ENCODE measurements around the gene C3orf18. TPM values are rescaled to one million over a fixed set of nuclear protein-coding genes. Genes with fewer than 3 reads are reported as not detected.

C3orf18 gene
- total and polyA plus RNA-seq, 3 donors from 2014 or later: 14.9 to 28.8 (median 21.0) TPM

GRCh38 chr3:50532062-50532705 is 35.4 kb downstream of the C3orf18 start:
- Histone ChIP-seq H3K36me3 (ENCODE audit: low read depth, missing control alignments) (no peaks in the 10 kb centered on the region), H3K27ac (no peak overlapping the region), H3K4me3 (no peak overlapping the region), H3K4me1 (no peaks in the 10 kb centered on the region), H3K27me3 (no peaks in the 10 kb centered on the region), H3K9me3 (no peaks in the 10 kb centered on the region)
- intact Hi-C loops (cut with DNase I; ENCODE audit: low total_unique reads): no loop called here
- DNase-seq: no peak
- WGBS, 2 donors: 81 to 88% methylated on average over 8 to 9 of the region's 9 CpGs
- TF ChIP-seq, protein P1, sequence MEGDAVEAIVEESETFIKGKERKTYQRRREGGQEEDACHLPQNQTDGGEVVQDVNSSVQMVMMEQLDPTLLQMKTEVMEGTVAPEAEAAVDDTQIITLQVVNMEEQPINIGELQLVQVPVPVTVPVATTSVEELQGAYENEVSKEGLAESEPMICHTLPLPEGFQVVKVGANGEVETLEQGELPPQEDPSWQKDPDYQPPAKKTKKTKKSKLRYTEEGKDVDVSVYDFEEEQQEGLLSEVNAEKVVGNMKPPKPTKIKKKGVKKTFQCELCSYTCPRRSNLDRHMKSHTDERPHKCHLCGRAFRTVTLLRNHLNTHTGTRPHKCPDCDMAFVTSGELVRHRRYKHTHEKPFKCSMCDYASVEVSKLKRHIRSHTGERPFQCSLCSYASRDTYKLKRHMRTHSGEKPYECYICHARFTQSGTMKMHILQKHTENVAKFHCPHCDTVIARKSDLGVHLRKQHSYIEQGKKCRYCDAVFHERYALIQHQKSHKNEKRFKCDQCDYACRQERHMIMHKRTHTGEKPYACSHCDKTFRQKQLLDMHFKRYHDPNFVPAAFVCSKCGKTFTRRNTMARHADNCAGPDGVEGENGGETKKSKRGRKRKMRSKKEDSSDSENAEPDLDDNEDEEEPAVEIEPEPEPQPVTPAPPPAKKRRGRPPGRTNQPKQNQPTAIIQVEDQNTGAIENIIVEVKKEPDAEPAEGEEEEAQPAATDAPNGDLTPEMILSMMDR (IDR thresholded peaks at IDR 0.05): no peak
- no peak for TF ChIP-seq POLR2A (IDR thresholded peaks at IDR 0.05)

GRCh38 chr3:50531201-50531600 is 36.3 kb downstream of the C3orf18 start:
- no peak for DNase-seq
- Histone ChIP-seq H3K27me3 (no peaks in the 10 kb centered on the region), H3K4me3 (no peak overlapping the region), H3K36me3 (ENCODE audit: low read depth, missing control alignments) (no peaks in the 10 kb centered on the region), H3K27ac (no peak overlapping the region), H3K4me1 (no peaks in the 10 kb centered on the region), H3K9me3 (no peaks in the 10 kb centered on the region)
- intact Hi-C loops (cut with DNase I; ENCODE audit: low total_unique reads): no loop called here
- TF ChIP-seq, protein P1 (IDR thresholded peaks at IDR 0.05): no peak
- TF ChIP-seq POLR2A (IDR thresholded peaks at IDR 0.05): no peak
- 79 to 88% methylated on average over 4 of the region's 4 CpGs for WGBS, 2 donors

DNA sequence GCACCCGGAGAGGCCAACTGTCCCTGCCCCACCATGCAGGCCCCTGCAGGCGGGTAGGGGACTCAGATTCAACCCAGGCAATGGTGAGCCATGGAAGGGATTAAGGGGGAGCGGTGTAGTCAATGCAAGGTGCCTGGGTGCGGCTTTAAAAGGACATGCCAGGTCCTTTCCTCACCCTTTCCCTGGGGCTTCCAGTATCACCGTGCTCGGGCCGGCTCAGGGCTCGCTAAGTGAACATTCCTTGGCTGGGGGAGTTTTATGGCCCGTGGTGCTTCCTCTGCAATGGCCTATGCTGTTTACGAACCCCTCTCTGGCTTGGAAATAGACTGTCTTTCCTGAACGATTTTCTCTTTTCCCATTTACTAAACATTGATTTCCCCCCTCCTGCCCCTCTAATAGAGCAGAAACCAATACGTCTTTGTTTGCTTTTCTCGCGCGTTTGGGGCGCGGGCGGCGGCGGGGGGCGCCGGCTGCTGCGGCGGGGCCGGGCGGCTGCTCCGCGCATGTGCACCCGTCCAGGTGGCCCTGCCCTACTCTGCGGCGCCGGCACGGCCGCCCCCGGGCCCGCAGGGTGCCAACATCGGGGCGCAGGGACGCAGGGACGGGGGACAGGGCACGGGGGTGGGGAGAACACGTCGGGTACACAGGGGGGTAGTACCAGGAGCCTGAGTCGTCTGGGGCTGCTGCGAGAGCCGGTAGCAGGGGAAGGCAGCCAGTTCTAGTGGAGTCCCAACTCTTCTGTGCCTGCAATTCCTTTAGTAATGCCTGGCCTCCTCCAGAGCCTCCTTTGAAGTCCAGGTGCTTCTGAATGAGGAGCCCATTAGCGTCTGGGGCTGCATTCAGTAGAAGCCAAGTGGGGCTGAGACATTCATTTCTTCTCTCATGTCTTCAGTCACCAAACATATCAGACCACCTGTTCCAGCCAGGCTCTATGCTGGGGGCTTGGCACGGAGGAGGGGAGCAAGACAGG is 37.3 kb downstream of the C3orf18 start:
- TF ChIP-seq POLR2A (IDR thresholded peaks at IDR 0.05): no peak
- TF ChIP-seq, protein P1 (IDR thresholded peaks at IDR 0.05): no peak
- H3K4me1 ChIP-seq: no peaks in the 10 kb centered on the region
- no peak overlapping the region for H3K27ac ChIP-seq
- no peaks in the 10 kb centered on the region for H3K36me3 ChIP-seq (ENCODE audit: low read depth, missing control alignments)
- H3K4me3 ChIP-seq: peak overlapping the region in 1 of 2 donors; percentile 18
- WGBS, 2 donors: 15 to 23% methylated on average over 14 to 48 of the region's 48 CpGs
- intact Hi-C loops (cut with DNase I; ENCODE audit: low total_unique reads): no loop called here
- no peaks in the 10 kb centered on the region for H3K27me3 ChIP-seq
- H3K9me3 ChIP-seq: no peaks in the 10 kb centered on the region
- no peak for DNase-seq

- Histone ChIP-seq H3K27ac (no peak overlapping the region), H3K9me3 (no peaks in the 10 kb centered on the region), H3K4me3 (no peak overlapping the region), H3K36me3 (ENCODE audit: low read depth, missing control alignments) (no peaks in the 10 kb centered on the region), H3K4me1 (no peaks in the 10 kb centered on the region), H3K27me3 (no peaks in the 10 kb centered on the region)
- no peak for TF ChIP-seq POLR2A (IDR thresholded peaks at IDR 0.05)
- TF ChIP-seq, protein P1 (IDR thresholded peaks at IDR 0.05): no peak
- peak; percentile 39 for DNase-seq
- intact Hi-C loops (cut with DNase I; ENCODE audit: low total_unique reads): no loop called here
- WGBS, 2 donors: 52 to 66% methylated on average over 5 to 6 of the region's 6 CpGs
Observed at GRCh38 chr3:50525987-50526386, 41.6 kb downstream of the C3orf18 start.

Data from testis (tissue), 3 donors.